A549 (cell line): ENCODE results near the gene VPS41. TPM values are rescaled to one million over a fixed set of nuclear protein-coding genes. Genes with fewer than 3 reads are reported as not detected.

Source experiments
- ATAC-seq, 2 experiments: fragments of 200-7000 bp in 1 of 2; fragments of >200 bp in 1 of 2; cut with Nextera tagmentation in 1 of 2; cut with Tn5 transposase in 1 of 2; 3 replicates each; pipeline versions ENCODE4 v1.8.0 to v1.9.1; 2018 to 2020; ENCODE audit warnings: mild to moderate bottlenecking in 1 of 2, moderate library complexity in 1 of 2
- CTCF ChIA-PET: fragments of 300-600 bp; sonication (Branson Sonifier 250); formaldehyde crosslinking; extraction: SDS; loops from one replicate; lab custom pipeline; 2021; ENCODE audit warnings: antibody characterized with exemption, inconsistent platforms; lab: Yijun Ruan, JAX
- POLR2A ChIA-PET: fragments of 350-600 bp; formaldehyde crosslinking; extraction: SDS; loops from one replicate; lab custom pipeline; 2021; ENCODE audit warnings: antibody characterized with exemption, inconsistent platforms; lab: Yijun Ruan, JAX
- DNase-seq, 2 experiments: peaks; one replicate each; pipeline versions ENCODE4 v3.0.0 to v3.0.0-alpha.2; 2011 to 2016; ENCODE audit warnings: low read depth in 1 of 2, low spot score in 1 of 2
- FAIRE-seq: peaks from 2 replicates; lab custom pipeline; 2011; peaks lifted over from hg19 to GRCh38; lab: Jason Lieb, UNC
- H3K27ac ChIP-seq, 2 experiments: fragments of >200 bp; sonication (Bioruptor Twin); formaldehyde crosslinking; 3 replicates each; pipeline ENCODE4 v1.5.1; 2016 to 2017
- H3K4me1 ChIP-seq: fragments of >200 bp; sonication (Bioruptor Twin); formaldehyde crosslinking; 3 replicates; pipeline ENCODE4 v1.6.1; 2016
- H3K4me2 ChIP-seq: fragments of >200 bp; sonication (Bioruptor Twin); formaldehyde crosslinking; 3 replicates; pipeline ENCODE4 v1.6.1; 2016
- H3K4me3 ChIP-seq: fragments of >200 bp; sonication (Bioruptor Twin); formaldehyde crosslinking; 3 replicates; pipeline ENCODE4 v1.5.1; 2016
- H3K9me3 ChIP-seq: fragments of >200 bp; sonication (Bioruptor Twin); formaldehyde crosslinking; 3 replicates; pipeline ENCODE4 v1.6.1; 2016
- BHLHE40 ChIP-seq: IDR thresholded peaks from 2 replicates; pipeline ENCODE4 v1.6.1; 2012; ENCODE audit warnings: low read depth, low read length, inconsistent platforms
- CEBPB ChIP-seq, 2 experiments: fragments of >200 bp in 1 of 2; sonication (Bioruptor Twin) in 1 of 2; formaldehyde crosslinking in 1 of 2; IDR thresholded peaks; 2 replicates each; pipeline ENCODE4 v1.6.1; 2012 to 2016
- ESRRA ChIP-seq: fragments of 150-350 bp; IDR thresholded peaks from 2 replicates; pipeline ENCODE4 v1.6.1; 2014; ENCODE audit warnings: mild to moderate bottlenecking, low read length, borderline replicate concordance
- FOXS1 ChIP-seq: fragments of 250-450 bp; sonication (Bioruptor Pico); IDR thresholded peaks from 2 replicates; pipeline ENCODE4 v1.5.0; 2020; ENCODE audit warnings: mild to moderate bottlenecking, moderate library complexity
- GATA3 ChIP-seq: IDR thresholded peaks from 2 replicates; pipeline ENCODE4 v1.6.1; 2012; ENCODE audit warnings: borderline replicate concordance
- HEYL ChIP-seq: fragments of 250-450 bp; sonication (Bioruptor Pico); IDR thresholded peaks from 2 replicates; pipeline ENCODE4 v1.8.0; 2021; ENCODE audit warnings: mild to moderate bottlenecking, moderate library complexity
- HOXA7 ChIP-seq: fragments of 250-450 bp; sonication (Bioruptor Pico); IDR thresholded peaks from 2 replicates; pipeline ENCODE4 v1.5.0; 2020; ENCODE audit warnings: mild to moderate bottlenecking, moderate library complexity
- HOXB13 ChIP-seq: fragments of 250-450 bp; sonication (Bioruptor Pico); IDR thresholded peaks from 2 replicates; pipeline ENCODE4 v1.5.0; 2020; ENCODE audit warnings: low read depth, mild to moderate bottlenecking, moderate library complexity
- HOXB5 ChIP-seq: fragments of 250-450 bp; sonication (Bioruptor Pico); IDR thresholded peaks from 2 replicates; pipeline ENCODE4 v1.5.0; 2020; ENCODE audit warnings: mild to moderate bottlenecking, moderate library complexity
- MAZ ChIP-seq: fragments of 150-350 bp; IDR thresholded peaks from 2 replicates; pipeline ENCODE4 v1.6.1; 2014; ENCODE audit warnings: antibody characterized with exemption, low read depth, low read length, borderline replicate concordance
- NPAS2 ChIP-seq: fragments of 250-450 bp; sonication (Bioruptor Pico); IDR thresholded peaks from 2 replicates; pipeline ENCODE4 v1.8.0; 2022; ENCODE audit warnings: mild to moderate bottlenecking, moderate library complexity, borderline replicate concordance
- NR3C1 ChIP-seq: fragments of >200 bp; sonication (Bioruptor Twin); formaldehyde crosslinking; IDR thresholded peaks from 3 replicates; pipeline ENCODE4 v1.6.1; 2017
- RAD21 ChIP-seq, 2 experiments: fragments of >200 bp in 1 of 2; sonication (Bioruptor Twin) in 1 of 2; formaldehyde crosslinking in 1 of 2; IDR thresholded peaks in 1 of 2; conservative IDR thresholded peaks in 1 of 2; 2 replicates in 1 of 2; 3 replicates in 1 of 2; pipeline ENCODE4 v1.6.1; 2012 to 2018; ENCODE audit warnings: inconsistent platforms in 1 of 2
- RCOR1 ChIP-seq: fragments of 150-350 bp; IDR thresholded peaks from 2 replicates; pipeline ENCODE4 v1.6.1; 2014; ENCODE audit warnings: antibody characterized with exemption, low read length, low read depth
- RNF2 ChIP-seq: fragments of 200-600 bp; sonication (generic); IDR thresholded peaks from 2 replicates; pipeline ENCODE4 v1.6.1; 2016; ENCODE audit warnings: low read depth, mild to moderate bottlenecking, antibody characterized with exemption, moderate library complexity, borderline replicate concordance
- TFCP2L1 ChIP-seq: fragments of 250-450 bp; sonication (Bioruptor Pico); IDR thresholded peaks from 2 replicates; pipeline ENCODE4 v1.5.0; 2021; ENCODE audit warnings: mild to moderate bottlenecking
- ZC3H11A ChIP-seq: fragments of 450-650 bp; IDR thresholded peaks from 2 replicates; pipeline ENCODE4 v1.6.1; 2014; ENCODE audit warnings: antibody characterized with exemption, mild to moderate bottlenecking
- ZNF302 ChIP-seq: fragments of 250-450 bp; sonication (Bioruptor Pico); IDR thresholded peaks from 2 replicates; pipeline ENCODE4 v1.9.0; 2021; ENCODE audit warnings: inconsistent platforms, mild to moderate bottlenecking, moderate library complexity
- WGBS: methylation state at CpG from one replicate; pipeline ENCODE4 v1.1.6; 2017; ENCODE audit errors: missing lambda C conversion rate; 5-methylcytosine and 5-hydroxymethylcytosine counted together
- polyA plus RNA-seq, 4 experiments: library from polyadenylated mRNA; depleted of rRNA in 3 of 4; stranded (reverse); fragments of >200 nt; fragmentation: RNase III in 1 of 4; extraction: RNeasy Plus Mini Kit Qiagen cat#74134 plus additional on column Dnase treatment in 1 of 4; gene quantifications; 2 replicates in 3 of 4; 3 replicates in 1 of 4; pipeline ENCODE4 v1.2.3, GENCODE V29; 2011 to 2017
- TF ChIP-seq, protein P1 (sequence below): fragments of >200 bp; sonication (Bioruptor Twin); formaldehyde crosslinking; IDR thresholded peaks from 3 replicates; pipeline ENCODE4 v1.5.1; 2016
- TF ChIP-seq, protein P2 (sequence below): IDR thresholded peaks from 2 replicates; pipeline ENCODE4 v1.6.1; 2012; ENCODE audit warnings: low read depth, borderline replicate concordance
- TF ChIP-seq, protein P3 (sequence below): fragments of 150-350 bp; IDR thresholded peaks from 2 replicates; pipeline ENCODE4 v1.6.1; 2014; ENCODE audit warnings: low read depth, mild to moderate bottlenecking, low read length
- TF ChIP-seq, protein P4 (sequence below): fragments of >200 bp; sonication (Bioruptor Twin); formaldehyde crosslinking; IDR thresholded peaks from 3 replicates; pipeline ENCODE4 v1.6.1; 2016
- TF ChIP-seq, protein P5 (sequence below): IDR thresholded peaks from 2 replicates; pipeline ENCODE4 v1.6.1; 2012
- TF ChIP-seq, protein P6 (sequence below): fragments of 450-650 bp; IDR thresholded peaks from 2 replicates; pipeline ENCODE4 v1.6.1; 2014; ENCODE audit warnings: antibody characterized with exemption
- TF ChIP-seq, protein P7 (sequence below): fragments of 250-450 bp; sonication (Bioruptor Pico); IDR thresholded peaks from 2 replicates; pipeline ENCODE4 v1.5.0; 2021; ENCODE audit warnings: mild to moderate bottlenecking, moderate library complexity, borderline replicate concordance

VPS41 gene
- polyA plus RNA-seq, 2 of the 4 experiments (the other 2 are of a cell fraction), result 24.6 to 59.9 TPM

DNA sequence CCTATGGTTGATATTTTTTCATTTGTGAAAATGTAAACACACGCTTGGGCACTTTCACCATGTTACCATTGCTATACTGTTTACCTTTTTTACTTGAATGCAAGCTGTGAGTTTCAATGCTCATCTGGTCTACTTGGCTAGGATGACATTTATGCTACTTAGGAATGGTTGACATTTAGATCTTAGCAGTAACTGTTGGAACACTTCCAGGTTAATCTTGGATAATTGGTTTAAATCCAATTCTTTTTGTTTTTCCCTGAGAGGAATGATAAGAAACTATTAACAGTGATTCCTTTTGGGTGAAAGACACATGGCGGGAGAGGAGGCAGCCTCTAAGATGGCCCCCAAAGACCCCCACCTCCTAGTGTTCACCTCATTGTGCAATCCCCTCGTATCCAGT, 226.4 kb downstream of the VPS41 start:
- DNase-seq (no peak), ATAC-seq (no peak), FAIRE-seq (no peak)
- Histone ChIP-seq H3K9me3 (0 out of 3 replicates have a peak, but pooled peaks cover 3% of the 10 kb centered on the region), H3K4me3 (no peak overlapping the region), H3K27ac (no peak overlapping the region), H3K4me2 (no peak overlapping the region), H3K4me1 (no peaks in the 10 kb centered on the region)
- CTCF ChIA-PET, result no interaction called here
- TF ChIP-seq HOXB5 (CRISPR knock-in tag) (no peak), TFCP2L1 (CRISPR knock-in tag) (no peak), RAD21 (conservative IDR thresholded peaks at IDR 0.05 in 1 of 2, IDR thresholded peaks at IDR 0.05 in 1 of 2) (no peak), MAZ (no peak), RNF2 (no peak), CEBPB (IDR thresholded peaks at IDR 0.05) (no peak)
- TF ChIP-seq, protein P1, sequence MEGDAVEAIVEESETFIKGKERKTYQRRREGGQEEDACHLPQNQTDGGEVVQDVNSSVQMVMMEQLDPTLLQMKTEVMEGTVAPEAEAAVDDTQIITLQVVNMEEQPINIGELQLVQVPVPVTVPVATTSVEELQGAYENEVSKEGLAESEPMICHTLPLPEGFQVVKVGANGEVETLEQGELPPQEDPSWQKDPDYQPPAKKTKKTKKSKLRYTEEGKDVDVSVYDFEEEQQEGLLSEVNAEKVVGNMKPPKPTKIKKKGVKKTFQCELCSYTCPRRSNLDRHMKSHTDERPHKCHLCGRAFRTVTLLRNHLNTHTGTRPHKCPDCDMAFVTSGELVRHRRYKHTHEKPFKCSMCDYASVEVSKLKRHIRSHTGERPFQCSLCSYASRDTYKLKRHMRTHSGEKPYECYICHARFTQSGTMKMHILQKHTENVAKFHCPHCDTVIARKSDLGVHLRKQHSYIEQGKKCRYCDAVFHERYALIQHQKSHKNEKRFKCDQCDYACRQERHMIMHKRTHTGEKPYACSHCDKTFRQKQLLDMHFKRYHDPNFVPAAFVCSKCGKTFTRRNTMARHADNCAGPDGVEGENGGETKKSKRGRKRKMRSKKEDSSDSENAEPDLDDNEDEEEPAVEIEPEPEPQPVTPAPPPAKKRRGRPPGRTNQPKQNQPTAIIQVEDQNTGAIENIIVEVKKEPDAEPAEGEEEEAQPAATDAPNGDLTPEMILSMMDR, result no peak
- TF ChIP-seq, protein P2, sequence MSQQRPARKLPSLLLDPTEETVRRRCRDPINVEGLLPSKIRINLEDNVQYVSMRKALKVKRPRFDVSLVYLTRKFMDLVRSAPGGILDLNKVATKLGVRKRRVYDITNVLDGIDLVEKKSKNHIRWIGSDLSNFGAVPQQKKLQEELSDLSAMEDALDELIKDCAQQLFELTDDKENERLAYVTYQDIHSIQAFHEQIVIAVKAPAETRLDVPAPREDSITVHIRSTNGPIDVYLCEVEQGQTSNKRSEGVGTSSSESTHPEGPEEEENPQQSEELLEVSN, result no peak
- 33% methylated on average over 3 of the region's 3 CpGs for WGBS
- POLR2A ChIA-PET, result no interaction called here

DNA sequence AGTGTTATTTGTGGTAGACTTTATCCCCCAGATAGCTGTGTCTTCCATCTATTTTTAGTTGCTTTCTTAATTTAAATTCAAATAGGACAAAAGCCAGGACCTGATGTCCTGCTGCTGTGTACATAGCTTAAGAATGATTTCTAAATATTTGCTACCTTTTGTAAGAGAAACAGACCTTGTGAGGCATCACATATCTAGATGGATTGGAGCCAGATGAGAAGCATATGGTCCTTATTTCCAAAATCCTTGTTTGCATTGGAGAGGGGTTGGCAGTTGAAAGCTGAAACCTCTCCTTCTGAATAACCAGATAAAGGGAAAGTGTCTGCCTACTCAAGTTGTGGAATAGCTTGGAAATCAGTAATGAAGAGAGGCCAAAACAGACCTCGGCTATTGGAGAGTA, 227.1 kb downstream of the VPS41 start:
- ATAC-seq (no peak), FAIRE-seq (no peak), DNase-seq (no peak)
- ChIA-PET POLR2A (interaction anchor here (0.7 kb wide), 1 partner anchor 534 kb away, joined by 3 read pairs; no protein-coding TSS in a partner anchor), CTCF (interaction anchor here (1.2 to 1.4 kb wide), 2 partner anchors 8 to 52 kb away, joined by 3 read pairs; no protein-coding TSS in a partner anchor)
- WGBS, result 3% methylated on average over 1 of the region's 1 CpG
- Histone ChIP-seq H3K4me2 (no peak overlapping the region), H3K4me3 (no peak overlapping the region), H3K27ac (no peak overlapping the region), H3K9me3 (0 out of 3 replicates have a peak, but pooled peaks cover 3% of the 10 kb centered on the region), H3K4me1 (no peaks in the 10 kb centered on the region)
- TF ChIP-seq NPAS2 (CRISPR knock-in tag) (no peak), FOXS1 (no peak), NR3C1 (no peak)

DNA sequence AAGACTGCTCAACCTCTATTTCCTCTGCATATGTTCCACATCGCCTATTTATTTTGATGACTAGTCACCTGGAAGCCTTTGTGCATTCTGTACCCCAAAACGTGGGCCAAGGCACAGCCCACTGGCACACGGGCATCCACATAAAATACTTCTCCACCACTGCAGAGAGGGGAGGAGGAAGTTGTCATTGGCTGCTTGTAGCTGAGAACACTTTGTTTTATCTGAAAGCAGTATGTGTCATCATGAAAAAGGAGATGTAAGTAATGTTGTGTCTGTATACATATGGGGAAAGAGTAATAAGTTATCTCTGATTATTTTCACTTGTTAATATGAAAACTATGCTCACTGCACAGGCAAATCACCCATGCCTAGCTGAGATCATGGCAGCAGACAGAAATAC, 229.6 kb downstream of the VPS41 start:
- Histone ChIP-seq H3K4me3 (no peak overlapping the region), H3K4me2 (no peak overlapping the region), H3K4me1 (no peaks in the 10 kb centered on the region), H3K27ac (no peak overlapping the region), H3K9me3 (no peaks in the 10 kb centered on the region)
- WGBS, result 4% methylated on average over 3 of the region's 3 CpGs
- DNase-seq (no peak), FAIRE-seq (no peak), ATAC-seq (no peak)
- POLR2A ChIA-PET, result no interaction called here
- TF ChIP-seq, protein P3, sequence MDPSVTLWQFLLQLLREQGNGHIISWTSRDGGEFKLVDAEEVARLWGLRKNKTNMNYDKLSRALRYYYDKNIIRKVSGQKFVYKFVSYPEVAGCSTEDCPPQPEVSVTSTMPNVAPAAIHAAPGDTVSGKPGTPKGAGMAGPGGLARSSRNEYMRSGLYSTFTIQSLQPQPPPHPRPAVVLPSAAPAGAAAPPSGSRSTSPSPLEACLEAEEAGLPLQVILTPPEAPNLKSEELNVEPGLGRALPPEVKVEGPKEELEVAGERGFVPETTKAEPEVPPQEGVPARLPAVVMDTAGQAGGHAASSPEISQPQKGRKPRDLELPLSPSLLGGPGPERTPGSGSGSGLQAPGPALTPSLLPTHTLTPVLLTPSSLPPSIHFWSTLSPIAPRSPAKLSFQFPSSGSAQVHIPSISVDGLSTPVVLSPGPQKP, result no peak
- TF ChIP-seq, protein P4, sequence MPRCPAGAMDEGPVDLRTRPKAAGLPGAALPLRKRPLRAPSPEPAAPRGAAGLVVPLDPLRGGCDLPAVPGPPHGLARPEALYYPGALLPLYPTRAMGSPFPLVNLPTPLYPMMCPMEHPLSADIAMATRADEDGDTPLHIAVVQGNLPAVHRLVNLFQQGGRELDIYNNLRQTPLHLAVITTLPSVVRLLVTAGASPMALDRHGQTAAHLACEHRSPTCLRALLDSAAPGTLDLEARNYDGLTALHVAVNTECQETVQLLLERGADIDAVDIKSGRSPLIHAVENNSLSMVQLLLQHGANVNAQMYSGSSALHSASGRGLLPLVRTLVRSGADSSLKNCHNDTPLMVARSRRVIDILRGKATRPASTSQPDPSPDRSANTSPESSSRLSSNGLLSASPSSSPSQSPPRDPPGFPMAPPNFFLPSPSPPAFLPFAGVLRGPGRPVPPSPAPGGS, result no peak
- TF ChIP-seq ZNF302 (no peak), ZC3H11A (no peak), ESRRA (no peak), RNF2 (no peak), HOXB5 (CRISPR knock-in tag) (no peak), GATA3 (no peak), BHLHE40 (no peak), RCOR1 (no peak), HEYL (CRISPR knock-in tag) (no peak), HOXA7 (CRISPR knock-in tag) (no peak), HOXB13 (no peak), CEBPB (IDR thresholded peaks at IDR 0.05) (no peak), TFCP2L1 (CRISPR knock-in tag) (no peak)
- TF ChIP-seq, protein P5, sequence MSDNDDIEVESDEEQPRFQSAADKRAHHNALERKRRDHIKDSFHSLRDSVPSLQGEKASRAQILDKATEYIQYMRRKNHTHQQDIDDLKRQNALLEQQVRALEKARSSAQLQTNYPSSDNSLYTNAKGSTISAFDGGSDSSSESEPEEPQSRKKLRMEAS, result no peak
- TF ChIP-seq, protein P6, sequence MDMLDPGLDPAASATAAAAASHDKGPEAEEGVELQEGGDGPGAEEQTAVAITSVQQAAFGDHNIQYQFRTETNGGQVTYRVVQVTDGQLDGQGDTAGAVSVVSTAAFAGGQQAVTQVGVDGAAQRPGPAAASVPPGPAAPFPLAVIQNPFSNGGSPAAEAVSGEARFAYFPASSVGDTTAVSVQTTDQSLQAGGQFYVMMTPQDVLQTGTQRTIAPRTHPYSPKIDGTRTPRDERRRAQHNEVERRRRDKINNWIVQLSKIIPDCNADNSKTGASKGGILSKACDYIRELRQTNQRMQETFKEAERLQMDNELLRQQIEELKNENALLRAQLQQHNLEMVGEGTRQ, result no peak
- TF ChIP-seq, protein P7, sequence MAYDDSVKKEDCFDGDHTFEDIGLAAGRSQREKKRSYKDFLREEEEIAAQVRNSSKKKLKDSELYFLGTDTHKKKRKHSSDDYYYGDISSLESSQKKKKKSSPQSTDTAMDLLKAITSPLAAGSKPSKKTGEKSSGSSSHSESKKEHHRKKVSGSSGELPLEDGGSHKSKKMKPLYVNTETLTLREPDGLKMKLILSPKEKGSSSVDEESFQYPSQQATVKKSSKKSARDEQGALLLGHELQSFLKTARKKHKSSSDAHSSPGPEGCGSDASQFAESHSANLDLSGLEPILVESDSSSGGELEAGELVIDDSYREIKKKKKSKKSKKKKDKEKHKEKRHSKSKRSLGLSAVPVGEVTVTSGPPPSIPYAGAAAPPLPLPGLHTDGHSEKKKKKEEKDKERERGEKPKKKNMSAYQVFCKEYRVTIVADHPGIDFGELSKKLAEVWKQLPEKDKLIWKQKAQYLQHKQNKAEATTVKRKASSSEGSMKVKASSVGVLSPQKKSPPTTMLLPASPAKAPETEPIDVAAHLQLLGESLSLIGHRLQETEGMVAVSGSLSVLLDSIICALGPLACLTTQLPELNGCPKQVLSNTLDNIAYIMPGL, result no peak
- CTCF ChIA-PET, result interaction anchor here (1.2 kb wide), 1 partner anchor 281 kb away, joined by 3 read pairs; no protein-coding TSS in a partner anchor
